Fibroblast of villous mesenchyme (primary cell): Measurements from ENCODE around the gene NOX3. TPM values are rescaled to one million over a fixed set of nuclear protein-coding genes. Genes with fewer than 3 reads are reported as not detected.

Source experiments
- DNase-seq: peaks from one replicate; pipeline ENCODE4 v3.0.0-alpha.2; 2010; ENCODE audit warnings: low read depth
- H3K4me3 ChIP-seq: 2 replicates; pipeline ENCODE4 v1.5.1; 2011; ENCODE audit warnings: low read depth, mild to moderate bottlenecking, low read length
- total RNA-seq: library from RNA; depleted of rRNA; stranded (reverse); fragments of >200 nt; gene quantifications from 2 replicates; pipeline ENCODE4 v1.2.3, GENCODE V29; 2012
- TF ChIP-seq, protein P1 (sequence below): IDR thresholded peaks from 2 replicates; pipeline ENCODE4 v1.5.1; 2012; ENCODE audit warnings: low read depth, mild to moderate bottlenecking, low read length; ENCODE audit not compliant: insufficient read depth

The NOX3 gene
- total RNA-seq, 1 donor = not detected

DNA sequence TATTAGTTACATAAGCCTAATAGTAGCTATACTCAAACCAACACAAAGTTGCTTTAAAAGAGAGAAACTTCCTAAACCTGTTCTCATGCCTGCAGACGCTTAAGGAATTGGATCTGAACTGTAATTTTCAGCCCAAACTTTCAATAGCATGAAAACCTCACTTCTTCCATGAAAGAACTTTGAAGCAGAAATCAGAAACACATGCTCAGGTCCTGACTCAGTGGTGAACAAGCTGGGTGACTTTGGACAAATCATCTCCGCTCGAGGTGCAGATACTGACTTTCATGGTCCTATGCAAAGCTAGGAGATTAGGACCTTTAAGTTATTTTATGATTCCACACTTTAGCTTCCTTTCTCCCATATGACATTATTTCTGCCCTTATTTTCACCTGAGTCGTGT, 36.5 kb downstream of the NOX3 start:
- no peak for DNase-seq
- H3K4me3 ChIP-seq = no peak overlapping the region

DNA sequence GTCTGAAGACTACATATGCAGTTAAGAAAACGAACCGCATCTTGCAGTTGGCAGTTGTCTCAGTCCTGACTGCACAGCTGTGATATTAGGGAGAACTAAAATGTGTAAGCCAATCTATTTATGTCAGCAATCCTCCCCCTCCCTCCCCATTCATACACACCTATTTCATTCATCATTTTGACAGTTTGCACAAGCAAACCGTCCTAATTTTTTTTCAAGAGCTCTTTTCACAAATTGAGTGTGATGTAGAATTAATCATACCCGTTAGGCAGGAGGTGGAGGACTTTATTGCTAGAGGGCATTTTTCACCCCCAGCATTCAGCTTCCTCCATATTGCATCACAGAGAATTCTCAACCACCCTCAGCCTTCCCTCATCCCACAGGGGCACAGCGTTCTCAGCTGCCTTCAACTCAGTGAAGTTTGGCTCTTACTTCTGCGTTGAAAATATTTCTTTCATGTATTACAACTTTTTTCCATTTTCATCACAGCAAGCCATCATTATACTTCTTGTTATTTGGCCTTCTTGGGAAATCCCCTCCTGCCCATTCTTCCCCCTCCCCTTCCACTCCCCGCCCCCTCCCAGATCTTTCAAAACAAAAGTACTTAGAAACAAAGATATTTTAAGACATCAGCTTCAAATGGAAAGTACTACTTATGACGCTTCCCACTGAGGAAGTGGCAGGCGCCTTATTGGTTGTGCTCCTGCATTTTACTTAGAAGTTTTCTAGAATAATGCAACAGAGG, 37.5 kb downstream of the NOX3 start:
- DNase-seq = peak; percentile 50
- TF ChIP-seq, protein P1, sequence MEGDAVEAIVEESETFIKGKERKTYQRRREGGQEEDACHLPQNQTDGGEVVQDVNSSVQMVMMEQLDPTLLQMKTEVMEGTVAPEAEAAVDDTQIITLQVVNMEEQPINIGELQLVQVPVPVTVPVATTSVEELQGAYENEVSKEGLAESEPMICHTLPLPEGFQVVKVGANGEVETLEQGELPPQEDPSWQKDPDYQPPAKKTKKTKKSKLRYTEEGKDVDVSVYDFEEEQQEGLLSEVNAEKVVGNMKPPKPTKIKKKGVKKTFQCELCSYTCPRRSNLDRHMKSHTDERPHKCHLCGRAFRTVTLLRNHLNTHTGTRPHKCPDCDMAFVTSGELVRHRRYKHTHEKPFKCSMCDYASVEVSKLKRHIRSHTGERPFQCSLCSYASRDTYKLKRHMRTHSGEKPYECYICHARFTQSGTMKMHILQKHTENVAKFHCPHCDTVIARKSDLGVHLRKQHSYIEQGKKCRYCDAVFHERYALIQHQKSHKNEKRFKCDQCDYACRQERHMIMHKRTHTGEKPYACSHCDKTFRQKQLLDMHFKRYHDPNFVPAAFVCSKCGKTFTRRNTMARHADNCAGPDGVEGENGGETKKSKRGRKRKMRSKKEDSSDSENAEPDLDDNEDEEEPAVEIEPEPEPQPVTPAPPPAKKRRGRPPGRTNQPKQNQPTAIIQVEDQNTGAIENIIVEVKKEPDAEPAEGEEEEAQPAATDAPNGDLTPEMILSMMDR = no peak
- H3K4me3 ChIP-seq = no peak overlapping the region

More for the DNA sequence above, 36.5 kb downstream of the NOX3 start:
- TF ChIP-seq, protein P1 = no peak

DNA sequence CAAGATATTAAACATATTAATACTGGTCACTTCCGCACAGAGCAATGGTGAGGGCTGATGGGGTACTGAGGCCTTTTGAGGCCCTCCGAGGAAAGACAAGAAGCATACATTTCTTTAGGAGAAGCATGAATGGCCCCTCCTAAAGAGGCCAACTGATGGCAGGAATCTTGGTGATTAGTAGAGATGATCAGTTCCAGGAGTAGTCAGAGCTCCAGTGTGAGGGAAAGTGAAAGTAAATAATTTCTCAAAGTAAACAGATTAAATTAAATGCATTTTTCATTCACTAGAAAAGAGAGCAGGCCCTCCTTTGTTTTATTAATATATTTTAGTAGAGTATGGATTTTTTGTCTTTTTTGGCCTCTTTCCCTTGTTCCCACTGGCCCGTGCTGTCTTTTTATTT, 38.2 kb downstream of the NOX3 start:
- TF ChIP-seq, protein P1 = no peak
- DNase-seq = peak; percentile 19
- no peak overlapping the region for H3K4me3 ChIP-seq

DNA sequence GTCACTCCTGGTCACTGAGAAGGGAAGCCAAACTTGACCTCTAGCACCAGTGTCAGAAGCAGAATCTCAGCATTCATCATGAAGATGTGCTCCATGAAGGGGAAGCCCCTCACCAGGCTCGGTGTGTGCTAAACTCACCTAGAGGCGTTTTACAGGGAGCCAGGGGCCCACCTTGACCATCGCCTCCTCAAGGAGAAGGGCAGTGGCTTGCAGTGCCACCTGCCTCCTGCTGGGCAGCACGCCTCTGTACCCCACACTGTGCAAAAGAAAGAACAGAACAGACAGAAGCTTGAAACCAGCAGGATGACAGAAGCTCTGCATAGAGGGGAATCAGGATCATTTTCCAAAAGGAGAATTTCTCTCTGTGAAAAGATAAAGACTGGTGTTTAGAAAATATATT, 39.7 kb downstream of the NOX3 start:
- no peak for DNase-seq
- no peak overlapping the region for H3K4me3 ChIP-seq
- TF ChIP-seq, protein P1 = no peak

DNA sequence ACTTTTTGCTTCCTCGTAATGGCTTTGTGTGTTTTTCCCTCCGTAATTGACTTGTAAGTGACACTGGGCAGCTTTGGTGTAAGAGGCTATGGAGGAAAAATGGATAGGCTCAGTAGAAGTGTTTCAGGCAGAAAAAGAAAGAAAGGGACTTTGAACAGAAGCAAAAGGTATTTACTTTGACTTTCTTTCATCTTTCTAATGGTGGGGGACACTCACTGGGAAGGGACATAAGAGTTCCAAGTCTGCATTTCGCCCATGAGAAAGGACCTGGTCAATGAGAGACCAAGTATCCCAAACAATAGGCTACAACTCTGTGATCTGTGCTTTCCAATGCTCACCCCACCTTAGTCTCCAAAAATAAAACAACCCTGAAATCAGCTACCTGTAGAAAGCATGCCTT, 41.6 kb downstream of the NOX3 start:
- DNase-seq = no peak
- TF ChIP-seq, protein P1 = no peak
- no peak overlapping the region for H3K4me3 ChIP-seq

DNA sequence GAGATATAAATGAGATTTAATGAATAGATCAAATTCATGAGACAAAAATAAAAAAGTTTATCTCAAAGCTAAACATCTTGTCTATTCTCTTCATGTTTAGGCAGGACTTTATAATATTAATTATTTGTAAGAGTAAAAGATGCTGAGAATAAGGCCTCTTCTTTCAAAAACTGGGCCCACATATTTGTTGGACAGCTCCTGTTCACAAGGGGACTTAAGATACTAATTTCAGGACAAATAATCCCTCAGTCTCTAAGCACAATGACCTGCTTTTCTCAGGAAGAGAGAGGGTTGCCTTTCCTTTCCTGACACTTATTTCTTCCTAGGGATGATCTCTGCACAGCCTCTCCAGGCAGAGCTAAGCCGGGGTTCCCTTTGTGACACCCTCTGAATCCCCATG, 43.3 kb downstream of the NOX3 start:
- TF ChIP-seq, protein P1 = no peak
- no peak overlapping the region for H3K4me3 ChIP-seq
- DNase-seq = no peak
